HEK293T (cell line): Measurements from ENCODE around the gene ERC2.

Source experiments
- CTCF ChIA-PET: fragments of 350-600 bp; formaldehyde crosslinking; extraction: SDS; loops from one replicate; lab custom pipeline; 2021; ENCODE audit warnings: antibody characterized with exemption, inconsistent platforms; lab: Yijun Ruan, JAX
- POLR2A ChIA-PET: fragments of 350-600 bp; formaldehyde crosslinking; extraction: SDS; loops from one replicate; lab custom pipeline; 2020; ENCODE audit warnings: antibody characterized with exemption, inconsistent platforms; lab: Yijun Ruan, JAX
- DNase-seq: peaks from one replicate; pipeline ENCODE4 v3.0.0; 2012; ENCODE audit warnings: mixed read lengths; ENCODE audit errors: extremely low spot score
- ARNT ChIP-seq: fragments of 450-650 bp; IDR thresholded peaks from 2 replicates; pipeline ENCODE4 v1.6.1; 2017; ENCODE audit warnings: mild to moderate bottlenecking
- BHLHE40 ChIP-seq: fragments of 450-650 bp; IDR thresholded peaks from 2 replicates; pipeline ENCODE4 v1.6.1; 2016; ENCODE audit warnings: mild to moderate bottlenecking, moderate library complexity, borderline replicate concordance
- CTBP1 ChIP-seq: fragments of 450-650 bp; IDR thresholded peaks from 2 replicates; pipeline ENCODE4 v1.6.1; 2016; ENCODE audit warnings: borderline replicate concordance
- ELF4 ChIP-seq: fragments of 450-650 bp; IDR thresholded peaks from 2 replicates; pipeline ENCODE4 v1.6.1; 2017; ENCODE audit warnings: antibody characterized with exemption
- FOXA1 ChIP-seq: fragments of 450-650 bp; IDR thresholded peaks from 2 replicates; pipeline ENCODE4 v1.6.1; 2016; ENCODE audit warnings: mild to moderate bottlenecking
- FOXK2 ChIP-seq: fragments of 450-650 bp; IDR thresholded peaks from 2 replicates; pipeline ENCODE4 v1.6.1; 2016; ENCODE audit warnings: mild to moderate bottlenecking
- FOXM1 ChIP-seq: fragments of 450-650 bp; IDR thresholded peaks from 2 replicates; pipeline ENCODE4 v1.6.1; 2017; ENCODE audit warnings: mild to moderate bottlenecking, borderline replicate concordance
- HDGF ChIP-seq: fragments of 450-650 bp; IDR thresholded peaks from 2 replicates; pipeline ENCODE4 v1.6.1; 2017; ENCODE audit warnings: antibody characterized with exemption, borderline replicate concordance
- L3MBTL2 ChIP-seq: fragments of 450-650 bp; conservative IDR thresholded peaks from 2 replicates; pipeline ENCODE4 v1.6.1; 2016; ENCODE audit warnings: mild to moderate bottlenecking
- LEF1 ChIP-seq: fragments of 450-650 bp; IDR thresholded peaks from 2 replicates; pipeline ENCODE4 v1.6.1; 2017; ENCODE audit warnings: mild to moderate bottlenecking, borderline replicate concordance
- NFRKB ChIP-seq: fragments of 450-650 bp; IDR thresholded peaks from 2 replicates; pipeline ENCODE4 v1.6.1; 2016; ENCODE audit warnings: mild to moderate bottlenecking, moderate library complexity
- PKNOX1 ChIP-seq: fragments of 450-650 bp; IDR thresholded peaks from 2 replicates; pipeline ENCODE4 v1.6.1; 2016
- SP1 ChIP-seq: fragments of 450-650 bp; IDR thresholded peaks from 2 replicates; pipeline ENCODE4 v1.6.1; 2017
- SUZ12 ChIP-seq: fragments of 450-650 bp; IDR thresholded peaks from 2 replicates; pipeline ENCODE4 v1.6.1; 2016; ENCODE audit warnings: mild to moderate bottlenecking
- TARDBP ChIP-seq: fragments of 450-650 bp; IDR thresholded peaks from 2 replicates; pipeline ENCODE4 v1.6.1; 2016
- ZNF384 ChIP-seq: fragments of 450-650 bp; IDR thresholded peaks from 2 replicates; pipeline ENCODE4 v1.6.1; 2016

Gene ERC2

GRCh38 chr3:56409790-56410189, 58.5 kb downstream of the ERC2 start:
- DNase-seq = no peak
- CTCF ChIA-PET = no interaction called here
- POLR2A ChIA-PET = no interaction called here
- TF ChIP-seq SP1 = no peak
- no peak for TF ChIP-seq FOXA1
- TF ChIP-seq TARDBP = no peak
- no peak for TF ChIP-seq PKNOX1
- no peak for TF ChIP-seq ZNF384
- TF ChIP-seq NFRKB = no peak
- TF ChIP-seq CTBP1 = no peak
- no peak for TF ChIP-seq ARNT
- TF ChIP-seq BHLHE40 = no peak
- no peak for TF ChIP-seq FOXK2
- no peak for TF ChIP-seq ELF4
- no peak for TF ChIP-seq FOXM1
- no peak for TF ChIP-seq SUZ12
- no peak for TF ChIP-seq LEF1
- no peak for TF ChIP-seq HDGF

GRCh38 chr3:56408761-56409196, 59.5 kb downstream of the ERC2 start:
- TF ChIP-seq FOXM1 = no peak
- CTCF ChIA-PET = no interaction called here

GRCh38 chr3:56406826-56407515, 61.3 kb downstream of the ERC2 start:
- no peak for DNase-seq
- TF ChIP-seq FOXK2 = no peak
- ChIA-PET CTCF (interaction anchor here (0.6 kb wide), 1 partner anchor 132 kb away, joined by 4 read pairs; no protein-coding TSS in a partner anchor), POLR2A (no interaction called here)

More at GRCh38 chr3:56408761-56409196, 59.5 kb downstream of the ERC2 start:
- POLR2A ChIA-PET = no interaction called here
- no peak for DNase-seq

GRCh38 chr3:56404884-56405283, 63.4 kb downstream of the ERC2 start:
- CTCF ChIA-PET = no interaction called here
- POLR2A ChIA-PET = no interaction called here
- no peak for TF ChIP-seq SP1
- TF ChIP-seq SUZ12 = no peak
- no peak for TF ChIP-seq L3MBTL2
- TF ChIP-seq ZNF384 = no peak
- no peak for DNase-seq

- DNase-seq = no peak
- POLR2A ChIA-PET = no interaction called here
- CTCF ChIA-PET = no interaction called here
- TF ChIP-seq HDGF (no peak), SP1 (no peak), TARDBP (no peak), ARNT (no peak), LEF1 (no peak), ZNF384 (no peak), FOXM1 (no peak), BHLHE40 (no peak), FOXA1 (no peak), FOXK2 (no peak), CTBP1 (no peak), SUZ12 (no peak), PKNOX1 (no peak)
Measured at GRCh38 chr3:56398659-56399058, 69.6 kb downstream of the ERC2 start.

GRCh38 chr3:56397798-56398197, 70.5 kb downstream of the ERC2 start:
- ChIA-PET CTCF (no interaction called here), POLR2A (no interaction called here)
- no peak for TF ChIP-seq ELF4
- no peak for TF ChIP-seq L3MBTL2
- no peak for TF ChIP-seq FOXA1
- TF ChIP-seq PKNOX1 = no peak
- no peak for TF ChIP-seq FOXM1
- TF ChIP-seq CTBP1 = no peak
- TF ChIP-seq ZNF384 = no peak
- TF ChIP-seq FOXK2 = no peak
- TF ChIP-seq SP1 = no peak
- TF ChIP-seq ARNT = no peak
- no peak for TF ChIP-seq LEF1
- TF ChIP-seq BHLHE40 = no peak
- DNase-seq = no peak

GRCh38 chr3:56389183-56389830, 79.0 kb downstream of the ERC2 start:
- POLR2A ChIA-PET = no interaction called here

More at GRCh38 chr3:56389183-56389830, 79.0 kb downstream of the ERC2 start:
- no peak for TF ChIP-seq PKNOX1
- TF ChIP-seq TARDBP = no peak
- no peak for TF ChIP-seq ELF4
- TF ChIP-seq FOXA1 = no peak
- TF ChIP-seq L3MBTL2 = no peak
- TF ChIP-seq SUZ12 = no peak
- TF ChIP-seq FOXK2 = no peak
- TF ChIP-seq ARNT = no peak
- no peak for TF ChIP-seq SP1
- no peak for TF ChIP-seq NFRKB
- TF ChIP-seq BHLHE40 = no peak
- DNase-seq = no peak
- CTCF ChIA-PET = no interaction called here
